Suprapubic skin (tissue), 4 donors: Measurements from ENCODE around the gene UAP1.

Experiments used
- EP300 ChIP-seq: sonication (generic); formaldehyde crosslinking; IDR thresholded peaks from one replicate; pipeline ENCODE4 v1.6.1; 2017; ENCODE audit warnings: antibody characterized with exemption
- POLR2A ChIP-seq, 2 donors: fragments of 450-650 bp; IDR thresholded peaks; one replicate each; pipeline ENCODE4 v1.6.1; 2017; ENCODE audit warnings: antibody characterized with exemption in 2 of 2, mild to moderate bottlenecking in 2 of 2, moderate library complexity in 2 of 2
- POLR2AphosphoS5 ChIP-seq, 3 donors: sonication (generic); formaldehyde crosslinking; IDR thresholded peaks; one replicate each; pipeline ENCODE4 v1.6.1; 2017; ENCODE audit warnings: antibody characterized with exemption in 3 of 3
- TF ChIP-seq, protein P1 (sequence below), 2 donors: fragments of 200-600 bp in 1 of 2; fragments of 450-650 bp in 1 of 2; sonication (generic) in 1 of 2; IDR thresholded peaks; one replicate each; pipeline ENCODE4 v1.5.1; 2016 to 2019; ENCODE audit warnings: antibody characterized with exemption in 2 of 2, mild to moderate bottlenecking in 1 of 2, moderate library complexity in 1 of 2

DNA sequence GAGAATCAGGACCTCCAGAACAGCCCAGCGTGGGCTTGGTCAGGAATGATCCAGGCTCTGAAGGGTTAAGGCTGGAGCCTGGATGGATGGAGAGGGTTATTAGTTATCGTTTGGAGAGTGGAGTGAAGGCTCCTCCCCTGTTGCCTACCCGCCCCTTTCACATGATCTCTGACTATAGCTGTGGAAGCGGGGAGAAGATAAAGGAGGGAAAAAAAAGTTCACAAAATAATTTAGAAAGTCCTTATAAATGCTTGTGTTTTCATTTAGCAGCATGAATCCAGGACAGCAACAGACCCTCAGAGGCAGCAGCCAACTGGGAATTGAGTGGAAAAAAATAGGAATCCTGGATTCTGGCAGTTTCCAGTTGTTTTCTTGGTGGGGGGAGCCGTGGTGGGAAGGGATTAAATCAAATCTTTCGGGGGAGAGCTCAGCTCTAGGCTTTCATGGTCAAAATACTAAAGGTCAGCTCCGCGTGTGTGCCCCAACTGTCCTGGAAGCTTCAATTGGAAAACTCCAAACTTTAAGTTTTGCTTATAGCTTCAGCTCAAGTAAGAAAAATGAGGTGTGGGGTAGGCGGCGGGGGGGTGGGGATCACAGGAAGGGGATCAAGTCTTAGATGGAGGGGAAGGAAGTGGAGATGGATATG is 70.1 kb downstream of the UAP1 start:
- no peak for TF ChIP-seq POLR2A (IDR thresholded peaks at IDR 0.05)
- TF ChIP-seq, protein P1, sequence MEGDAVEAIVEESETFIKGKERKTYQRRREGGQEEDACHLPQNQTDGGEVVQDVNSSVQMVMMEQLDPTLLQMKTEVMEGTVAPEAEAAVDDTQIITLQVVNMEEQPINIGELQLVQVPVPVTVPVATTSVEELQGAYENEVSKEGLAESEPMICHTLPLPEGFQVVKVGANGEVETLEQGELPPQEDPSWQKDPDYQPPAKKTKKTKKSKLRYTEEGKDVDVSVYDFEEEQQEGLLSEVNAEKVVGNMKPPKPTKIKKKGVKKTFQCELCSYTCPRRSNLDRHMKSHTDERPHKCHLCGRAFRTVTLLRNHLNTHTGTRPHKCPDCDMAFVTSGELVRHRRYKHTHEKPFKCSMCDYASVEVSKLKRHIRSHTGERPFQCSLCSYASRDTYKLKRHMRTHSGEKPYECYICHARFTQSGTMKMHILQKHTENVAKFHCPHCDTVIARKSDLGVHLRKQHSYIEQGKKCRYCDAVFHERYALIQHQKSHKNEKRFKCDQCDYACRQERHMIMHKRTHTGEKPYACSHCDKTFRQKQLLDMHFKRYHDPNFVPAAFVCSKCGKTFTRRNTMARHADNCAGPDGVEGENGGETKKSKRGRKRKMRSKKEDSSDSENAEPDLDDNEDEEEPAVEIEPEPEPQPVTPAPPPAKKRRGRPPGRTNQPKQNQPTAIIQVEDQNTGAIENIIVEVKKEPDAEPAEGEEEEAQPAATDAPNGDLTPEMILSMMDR (IDR thresholded peaks at IDR 0.05): no peak
- TF ChIP-seq EP300: no peak
- TF ChIP-seq POLR2AphosphoS5 (IDR thresholded peaks at IDR 0.05): no peak
